ENCODE results near the gene CISH.

CISH gene

GRCh38 chr3:50612234-50612882 lies 784 bp upstream of the CISH start:
- no peak for DNase-seq

GRCh38 chr3:50610992-50611463 lies 546 bp downstream of the CISH start:
- no peak for DNase-seq

GRCh38 chr3:50610181-50610971 lies 1.2 kb downstream of the CISH start:
- no peak for DNase-seq

DNA sequence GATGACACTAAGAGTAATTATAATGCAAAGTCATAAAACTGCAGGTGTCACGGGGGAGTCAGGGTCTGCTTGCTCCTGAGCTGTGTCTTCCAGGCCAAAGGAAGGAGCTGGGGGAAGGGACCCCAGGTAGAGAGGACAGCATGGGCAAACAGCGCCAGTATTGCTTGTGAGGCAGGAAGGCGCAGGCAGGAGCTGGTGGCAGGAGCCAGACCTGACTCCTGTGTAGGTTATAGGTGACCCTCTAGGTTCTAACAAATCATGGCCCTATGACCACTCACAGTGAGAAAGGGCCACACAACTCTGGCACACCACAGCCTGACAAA lies 1.9 kb downstream of the CISH start:
- DNase-seq = no peak

DNA sequence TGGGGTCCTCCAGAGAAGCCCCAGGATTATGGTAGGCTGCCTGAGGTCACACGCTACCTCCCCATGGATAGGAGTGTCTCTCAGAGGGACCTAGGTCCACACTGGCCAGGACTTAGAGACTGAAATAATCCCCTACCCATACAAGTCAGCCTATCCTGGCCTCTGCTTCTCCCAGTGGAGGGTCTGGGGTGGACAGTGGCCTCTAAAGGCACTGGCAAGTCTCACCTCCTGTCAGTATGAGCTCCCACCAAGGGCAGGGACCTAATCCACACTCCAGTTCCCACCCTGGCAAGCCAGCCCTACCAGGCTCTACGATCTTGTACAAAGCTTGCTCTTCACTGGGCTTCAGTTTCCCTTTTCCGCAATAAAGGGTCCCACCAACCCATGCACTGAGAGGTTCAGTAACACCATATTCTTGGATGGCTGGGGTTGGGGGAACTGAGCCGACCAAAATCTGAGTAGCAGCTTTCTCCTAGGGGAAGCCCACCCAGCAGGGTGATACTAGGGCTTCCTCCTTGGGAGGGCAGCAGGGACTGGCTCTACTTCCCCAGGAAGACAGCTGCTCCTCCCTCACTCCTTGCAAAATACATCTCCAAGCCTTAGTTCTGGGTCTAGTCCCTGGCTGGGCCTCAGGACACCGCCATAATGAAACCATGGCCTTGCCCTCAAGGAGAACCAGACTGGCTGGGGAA lies 2.4 kb downstream of the CISH start:
- no peak for DNase-seq

- no peak for DNase-seq
Observed at GRCh38 chr3:50608278-50608677, 3.3 kb downstream of the CISH start.

- DNase-seq = no peak
Observed at GRCh38 chr3:50607271-50608091, 4.1 kb downstream of the CISH start.

GRCh38 chr3:50606596-50606995 lies 5.0 kb downstream of the CISH start:
- DNase-seq = no peak

- DNase-seq = no peak
Observed at GRCh38 chr3:50605901-50606326, 5.7 kb downstream of the CISH start.

DNA sequence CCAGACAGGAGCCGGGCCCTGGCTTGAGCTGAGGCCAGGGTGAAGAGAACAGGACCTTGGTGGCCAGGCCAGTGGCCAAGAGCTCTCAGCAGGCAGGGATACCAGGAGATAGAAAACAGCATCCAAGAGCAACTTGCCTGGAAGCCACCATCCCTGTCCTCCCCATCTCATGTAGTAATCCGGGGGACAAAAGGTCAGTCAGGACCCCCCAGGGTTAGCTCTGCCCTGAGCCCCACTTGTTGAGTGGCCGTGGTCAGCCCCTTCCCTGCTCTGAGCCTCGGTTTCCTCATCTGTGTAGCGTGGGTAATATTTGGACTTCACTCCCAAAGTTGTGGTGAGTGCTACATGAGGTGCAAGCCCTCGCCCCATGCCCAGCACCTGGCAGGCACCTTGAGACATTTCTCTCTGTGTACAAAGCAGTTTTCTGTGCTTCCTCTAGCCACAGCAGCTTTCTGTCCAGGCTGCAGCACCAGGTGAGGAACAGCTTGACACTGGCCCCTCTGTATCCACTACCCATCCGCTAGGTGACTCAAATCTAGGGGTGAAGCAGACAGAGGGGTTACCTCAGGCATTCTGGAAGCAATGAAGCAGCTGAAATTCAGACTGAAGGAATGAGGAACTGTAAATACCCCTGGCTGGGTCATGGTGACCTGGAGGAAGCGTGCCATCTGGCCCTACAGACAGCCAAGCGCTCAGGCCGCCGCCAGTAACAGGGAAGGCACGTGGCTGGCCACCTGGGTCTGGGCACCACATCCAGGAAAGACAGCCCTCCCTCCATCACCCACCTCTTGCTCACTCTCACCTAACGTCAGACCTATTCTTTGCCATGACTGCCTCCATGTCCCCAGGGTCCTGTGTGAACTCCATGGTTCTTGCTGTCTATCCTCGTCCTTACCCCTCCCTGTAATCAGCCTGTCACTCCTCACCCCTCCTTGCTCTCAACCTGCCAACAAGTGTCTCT lies 6.7 kb downstream of the CISH start:
- no peak for DNase-seq

DNA sequence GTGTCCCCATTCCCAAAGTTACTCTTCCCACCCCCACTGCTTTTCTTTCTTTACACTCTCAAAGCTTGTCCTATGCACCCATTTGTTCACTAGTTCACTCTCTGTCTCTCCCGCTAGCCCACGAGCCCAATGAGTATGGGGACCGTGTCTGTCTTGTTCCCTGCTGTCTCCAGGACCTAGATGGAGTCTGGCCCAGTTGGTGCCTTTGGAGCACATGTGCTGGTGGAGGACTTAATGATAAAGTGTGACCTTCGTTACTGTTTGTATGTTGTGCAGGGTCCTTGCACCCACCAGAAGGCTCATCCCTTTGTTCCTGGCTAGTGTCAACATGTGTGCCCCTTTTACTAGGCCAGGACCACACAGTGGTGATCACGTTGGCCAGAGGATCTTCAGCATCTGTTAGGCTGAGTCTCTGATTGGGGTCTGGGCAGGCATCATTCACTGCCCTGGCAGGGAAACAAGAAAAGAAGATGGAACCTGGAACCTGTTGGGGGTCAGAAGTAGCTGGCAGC lies 7.4 kb downstream of the CISH start:
- no peak for DNase-seq

DNA sequence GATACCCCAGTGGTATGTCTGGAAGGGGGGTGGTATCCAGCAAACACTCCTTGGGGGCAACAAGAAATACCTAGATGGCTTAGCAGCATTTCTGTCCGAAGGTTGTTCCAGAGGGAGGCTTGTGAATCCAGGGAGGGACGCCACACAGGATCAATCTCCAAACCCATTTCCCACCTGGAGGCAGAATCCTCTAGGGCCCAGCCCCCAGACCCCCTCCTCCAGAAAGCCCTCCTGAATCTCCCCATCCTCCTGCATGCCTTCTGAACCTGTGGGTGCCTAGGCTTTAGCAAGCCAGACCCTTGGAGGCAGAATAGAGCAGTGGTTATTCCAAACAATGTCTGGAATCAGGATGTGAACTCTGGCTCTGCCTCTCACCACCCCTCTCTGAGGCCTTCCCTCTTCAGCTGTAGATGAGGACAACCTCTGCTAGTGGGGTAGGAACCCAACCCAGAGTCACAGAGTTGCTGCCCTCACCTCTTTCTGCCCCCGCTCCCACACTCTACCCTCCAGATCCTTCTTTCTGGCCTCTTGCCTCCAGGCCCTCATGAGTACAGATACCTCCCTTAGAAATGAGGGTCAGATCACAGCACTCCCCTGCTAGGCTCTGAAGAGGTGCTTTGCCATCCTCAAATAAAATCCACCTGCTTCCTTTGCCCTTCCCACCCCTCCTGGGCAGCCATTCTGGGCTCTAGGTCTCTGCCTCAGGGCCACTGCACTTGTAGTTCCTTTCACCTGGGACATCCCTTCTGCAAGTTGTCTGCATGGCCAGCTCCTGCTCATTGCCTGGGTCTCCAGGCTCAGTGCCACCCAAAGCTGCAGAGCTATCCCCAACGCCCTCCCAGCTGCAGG lies 8.1 kb downstream of the CISH start:
- DNase-seq = no peak

DNA sequence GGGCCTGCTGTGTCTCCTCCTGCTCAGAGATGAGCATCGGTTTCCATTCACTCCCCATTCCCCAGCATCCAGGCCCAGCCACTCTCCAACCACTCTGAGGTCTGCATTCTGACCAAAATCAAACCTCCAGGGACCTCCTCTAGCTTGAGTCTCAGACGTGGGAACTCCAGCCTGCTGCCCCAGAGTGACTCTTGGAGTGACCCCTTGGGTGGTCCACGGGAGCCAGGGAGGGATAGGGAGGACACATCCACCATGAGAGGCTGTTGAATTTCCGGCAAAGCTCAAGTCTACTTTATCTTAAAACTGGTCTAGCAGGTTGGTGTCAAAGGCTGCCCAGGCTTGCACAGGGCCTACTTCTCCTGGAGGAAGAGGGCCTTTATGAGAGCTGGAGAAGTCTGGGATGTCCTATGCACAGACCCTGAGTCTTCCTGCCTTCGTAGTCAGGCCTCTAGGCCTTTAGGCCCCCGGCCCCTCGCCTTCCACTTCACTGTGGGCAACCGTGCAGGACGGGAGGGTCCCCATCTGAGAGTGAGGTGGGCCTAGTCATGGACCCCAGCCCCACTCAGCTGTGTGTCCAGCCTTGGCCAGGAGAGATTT lies 8.9 kb downstream of the CISH start:
- DNase-seq = no peak

DNA sequence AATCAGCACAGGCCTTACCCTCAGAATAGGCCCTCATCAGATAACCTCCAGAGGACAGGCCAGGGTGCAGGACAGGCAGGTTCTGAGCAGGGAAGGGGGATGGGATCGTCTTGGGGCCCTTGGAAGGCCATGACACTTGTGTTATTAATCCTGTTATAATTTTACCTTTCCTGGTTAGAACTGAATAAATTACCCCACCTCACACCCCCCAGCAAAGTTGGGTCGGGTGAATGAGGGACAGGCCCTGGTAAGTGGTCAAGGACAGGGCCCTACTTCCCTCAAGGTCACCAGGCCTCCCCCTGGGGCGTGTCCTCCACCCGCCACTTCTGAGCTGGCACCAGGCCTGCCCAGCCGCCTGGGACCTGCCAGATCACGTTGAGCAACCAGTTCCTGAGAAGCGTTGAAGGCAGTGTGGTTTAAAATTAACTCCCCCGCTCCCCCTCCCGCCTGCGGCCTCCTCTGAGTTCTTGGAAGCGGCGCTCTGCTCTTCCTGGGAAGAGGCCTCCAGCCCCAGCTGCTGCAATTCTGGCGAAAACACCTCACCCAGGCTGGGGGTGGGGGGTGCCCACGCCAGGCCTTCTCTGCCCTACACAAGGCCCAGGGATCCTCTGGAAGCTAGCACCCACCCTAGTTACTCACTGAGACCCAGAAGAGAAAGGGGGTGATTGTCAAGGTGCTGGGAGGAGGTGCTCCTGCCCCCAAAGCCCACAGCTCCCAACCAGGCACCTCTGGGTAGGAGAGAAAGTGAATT lies 10.6 kb downstream of the CISH start:
- DNase-seq = peak; percentile 45

DNA sequence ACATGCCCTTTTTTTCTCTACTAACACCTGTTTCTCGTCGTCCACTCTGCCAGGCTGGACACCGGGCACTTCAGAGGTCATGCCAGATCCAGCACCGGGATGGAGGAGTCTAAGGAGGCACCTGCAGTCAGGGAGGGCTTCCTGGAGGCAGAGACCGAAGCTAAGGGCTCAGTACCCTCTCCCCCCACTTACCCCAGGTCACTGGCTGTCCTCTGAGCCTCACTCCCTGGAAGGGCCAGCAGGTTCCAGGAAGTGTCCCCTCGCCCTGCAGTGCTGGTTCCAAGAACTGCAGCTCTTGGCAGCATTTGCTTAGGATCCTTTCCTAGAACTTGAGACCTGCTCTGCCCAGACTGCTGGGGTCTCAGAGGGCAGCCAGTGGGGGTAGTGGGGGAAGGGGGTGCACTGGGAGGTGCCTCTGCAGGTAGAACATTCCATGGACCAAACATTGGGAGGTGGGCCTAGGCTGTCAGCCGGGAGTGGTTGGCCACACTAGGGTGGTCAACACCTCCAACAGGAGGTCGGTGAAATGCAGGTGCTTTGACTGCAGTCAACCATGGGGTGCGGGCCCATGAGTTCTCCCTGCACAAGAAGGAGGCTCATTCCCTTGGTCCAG lies 11.3 kb downstream of the CISH start:
- no peak for DNase-seq

GRCh38 chr3:50599716-50600118 lies 11.9 kb downstream of the CISH start:
- DNase-seq = no peak

DNA sequence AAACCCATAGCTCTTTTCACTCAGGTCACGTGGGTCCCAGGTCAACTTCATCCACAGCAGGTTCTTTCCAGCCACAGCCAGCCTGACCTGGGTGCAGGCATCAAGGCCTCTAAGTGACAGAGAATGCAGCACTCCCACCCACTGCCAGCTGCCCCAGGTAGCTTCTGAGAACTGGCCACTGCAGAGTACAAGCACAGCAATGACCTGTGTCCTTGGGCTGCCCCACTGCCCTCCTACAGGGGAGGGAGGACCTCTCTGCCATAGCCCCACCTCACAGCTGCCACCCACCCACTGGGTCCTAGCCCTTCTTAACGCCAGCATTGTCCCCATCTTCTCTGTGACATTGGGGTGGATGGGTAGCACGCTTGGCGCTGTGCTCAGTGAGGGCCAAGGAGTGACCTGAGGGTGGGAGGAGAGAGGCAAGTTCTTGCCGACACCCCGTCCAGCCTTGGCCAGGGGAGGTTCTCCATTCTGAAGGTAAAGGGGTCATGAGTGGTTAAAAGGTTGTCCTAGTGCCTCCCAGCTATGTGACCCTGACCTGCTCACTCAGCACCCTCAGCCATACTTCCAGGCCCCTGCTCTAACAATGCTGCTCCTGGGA lies 12.4 kb downstream of the CISH start:
- no peak for DNase-seq

GRCh38 chr3:50594253-50594785 lies 17.3 kb downstream of the CISH start:
- DNase-seq = no peak

Data from activated CD4-positive, alpha-beta T cell treated with anti-CD3 and anti-CD28 coated beads, Interleukin-2, amount 50 U/mL, for 1 hour (primary cell).